Measurements from ENCODE around the gene AKT3. TPM values are rescaled to one million over a fixed set of nuclear protein-coding genes. Genes with fewer than 3 reads are reported as not detected.
"Not testable (repeated sequence)": the region's sequence is repeated elsewhere in the genome, so short reads cannot be mapped to it uniquely, and the experiment has no call there.

AKT3 gene
- total and polyA plus RNA-seq, 5 donors, result 8.4 to 61.2 (median 47.9) TPM

DNA sequence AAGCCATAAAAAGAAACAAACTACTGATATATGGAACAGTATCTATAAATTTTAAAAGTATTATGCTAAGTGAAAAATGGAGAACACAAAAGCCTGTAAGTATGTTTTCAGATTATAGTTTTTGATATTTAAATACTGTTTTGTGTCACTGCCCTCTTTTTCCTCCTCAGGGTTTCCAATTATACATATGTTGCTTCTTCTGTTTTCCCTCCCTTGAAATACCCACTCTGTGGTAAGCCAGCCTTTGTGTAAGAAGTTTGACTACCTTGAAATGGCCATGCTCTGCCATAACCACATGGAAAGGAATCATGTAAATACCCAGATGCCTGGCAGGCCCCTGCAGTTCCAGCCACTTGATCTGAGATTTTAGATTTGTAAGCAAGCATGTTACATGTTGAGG is 248.3 kb downstream of the AKT3 start:
- intact Hi-C loops (cut with DNase I), result no loop called here
- Histone ChIP-seq H3K27me3 (ENCODE audit: control insufficient read depth, insufficient read depth) (no peaks in the 10 kb centered on the region), H3K27ac (ENCODE audit: low read length) (no peak overlapping the region), H3K9me3 (ENCODE audit: control insufficient read depth, low read length) (peaks cover 2% of the 10 kb centered on the region), H3K4me1 (ENCODE audit: control insufficient read depth, insufficient read depth, low read length) (peaks cover 6% of the 10 kb centered on the region), H3K4me3 (ENCODE audit: low read length) (no peak overlapping the region)
- no peak for DNase-seq
- ATAC-seq, result no peak

DNA sequence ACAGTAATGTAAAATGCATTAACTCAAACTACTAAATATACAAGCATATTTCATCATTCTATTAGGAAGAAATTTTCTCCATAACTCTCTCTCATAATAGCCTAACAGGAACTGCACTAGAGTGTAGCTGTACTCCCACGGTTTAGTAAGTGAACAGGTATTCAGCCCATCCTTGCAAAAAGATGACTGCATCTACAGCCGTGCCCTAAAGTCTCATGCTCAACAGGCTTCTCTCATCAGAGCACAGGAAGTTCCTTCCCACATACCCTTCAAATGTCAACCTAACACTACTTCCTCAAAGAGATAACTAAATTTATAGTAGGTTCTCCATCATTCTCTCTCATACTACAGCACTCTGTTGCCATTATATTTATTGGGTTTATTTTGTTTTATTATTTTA is 251.6 kb downstream of the AKT3 start:
- Histone ChIP-seq H3K9me3 (ENCODE audit: control insufficient read depth, low read length) (peaks cover 2% of the 10 kb centered on the region), H3K4me1 (ENCODE audit: control insufficient read depth, insufficient read depth, low read length) (peaks cover 4% of the 10 kb centered on the region), H3K27ac (ENCODE audit: low read length) (no peak overlapping the region), H3K27me3 (ENCODE audit: control insufficient read depth, insufficient read depth) (no peaks in the 10 kb centered on the region), H3K4me3 (ENCODE audit: low read length) (no peak overlapping the region)
- intact Hi-C loops (cut with DNase I), result no loop called here
- DNase-seq (no peak), ATAC-seq (peak in 1 of 2 donors; percentile 48)
- WGBS, result 47% methylated on average over 2 of the region's 2 CpGs

GRCh38 chr1:243597383-243597782 is 252.7 kb downstream of the AKT3 start:
- peaks cover 2% of the 10 kb centered on the region for H3K4me1 ChIP-seq (ENCODE audit: control insufficient read depth, insufficient read depth, low read length)
- H3K27me3 ChIP-seq (ENCODE audit: control insufficient read depth, insufficient read depth), result no peaks in the 10 kb centered on the region
- H3K9me3 ChIP-seq (ENCODE audit: control insufficient read depth, low read length), result peaks cover 2% of the 10 kb centered on the region
- intact Hi-C loops (cut with DNase I), result no loop called here
- no peak overlapping the region for H3K4me3 ChIP-seq (ENCODE audit: low read length)
- no peak overlapping the region for H3K27ac ChIP-seq (ENCODE audit: low read length)
- WGBS, result 86% methylated on average over 3 of the region's 3 CpGs
- DNase-seq (no peak), ATAC-seq (no peak)

DNA sequence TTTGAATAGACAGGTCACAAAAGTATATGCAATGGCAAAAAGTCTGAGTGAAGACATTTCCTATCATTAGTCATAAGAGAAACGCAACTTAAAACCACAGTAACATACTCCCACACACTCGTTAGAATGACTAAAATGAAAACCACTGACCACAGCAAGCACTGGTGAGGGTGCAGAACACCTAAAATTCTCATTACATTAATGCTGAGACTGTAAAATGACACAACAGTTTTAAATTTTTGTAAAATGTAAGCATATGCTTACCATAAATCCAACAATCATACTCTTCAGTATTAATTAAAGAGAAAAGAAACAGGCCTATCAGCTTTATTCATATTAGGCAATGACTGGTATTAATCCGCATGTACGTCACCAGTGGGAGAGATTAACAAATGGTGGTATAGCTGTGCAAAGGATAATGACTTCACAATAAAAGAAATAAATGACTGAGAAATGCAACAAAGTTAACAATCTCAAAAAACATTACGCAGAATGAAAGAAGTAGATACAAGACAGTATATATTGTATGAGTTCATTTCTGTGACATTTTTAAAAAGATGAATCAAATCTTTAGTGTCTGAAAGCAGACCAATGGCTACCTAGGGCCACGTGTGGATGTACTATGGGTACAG is 253.5 kb downstream of the AKT3 start:
- Histone ChIP-seq H3K4me1 (ENCODE audit: control insufficient read depth, insufficient read depth, low read length) (peaks cover 2% of the 10 kb centered on the region), H3K9me3 (ENCODE audit: control insufficient read depth, low read length) (no peaks in the 10 kb centered on the region), H3K4me3 (ENCODE audit: low read length) (no peak overlapping the region), H3K27ac (ENCODE audit: low read length) (no peak overlapping the region), H3K27me3 (ENCODE audit: control insufficient read depth, insufficient read depth) (no peaks in the 10 kb centered on the region)
- WGBS, result 85% methylated on average over 6 of the region's 6 CpGs
- intact Hi-C loops (cut with DNase I), result no loop called here
- ATAC-seq (no peak), DNase-seq (no peak)

- WGBS, result 92% methylated on average over 7 of the region's 7 CpGs
- no peaks in the 10 kb centered on the region for H3K27me3 ChIP-seq (ENCODE audit: control insufficient read depth, insufficient read depth)
- no peak overlapping the region for H3K27ac ChIP-seq (ENCODE audit: low read length)
- intact Hi-C loops (cut with DNase I), result no loop called here
- no peak for ATAC-seq
- H3K4me1 ChIP-seq (ENCODE audit: control insufficient read depth, insufficient read depth, low read length), result peaks cover 2% of the 10 kb centered on the region
- no peak overlapping the region for H3K4me3 ChIP-seq (ENCODE audit: low read length)
- H3K9me3 ChIP-seq (ENCODE audit: control insufficient read depth, low read length), result no peaks in the 10 kb centered on the region
- no peak for DNase-seq
Observed at GRCh38 chr1:243595527-243596210, 254.4 kb downstream of the AKT3 start.

DNA sequence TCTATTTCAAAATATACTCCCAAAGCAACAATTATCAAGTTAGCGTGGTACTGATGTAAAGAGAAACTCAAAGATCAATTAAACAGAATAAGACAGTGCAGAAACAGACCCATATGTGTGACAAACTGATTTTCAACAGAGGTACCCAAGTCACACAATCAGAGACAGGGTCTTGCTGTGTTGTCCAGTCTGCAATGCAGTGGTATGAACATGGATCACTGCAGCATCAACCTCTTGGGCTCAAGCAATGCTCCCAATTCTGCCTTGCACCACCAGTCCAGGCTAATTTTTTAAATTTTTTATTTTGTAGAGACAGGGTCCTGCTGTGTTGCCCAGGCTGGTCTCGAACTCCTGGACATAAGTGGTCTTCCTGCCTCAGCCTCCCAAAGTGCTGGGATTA is 255.6 kb downstream of the AKT3 start:
- intact Hi-C loops (cut with DNase I), result no loop called here
- no peak overlapping the region for H3K27ac ChIP-seq (ENCODE audit: low read length)

DNA sequence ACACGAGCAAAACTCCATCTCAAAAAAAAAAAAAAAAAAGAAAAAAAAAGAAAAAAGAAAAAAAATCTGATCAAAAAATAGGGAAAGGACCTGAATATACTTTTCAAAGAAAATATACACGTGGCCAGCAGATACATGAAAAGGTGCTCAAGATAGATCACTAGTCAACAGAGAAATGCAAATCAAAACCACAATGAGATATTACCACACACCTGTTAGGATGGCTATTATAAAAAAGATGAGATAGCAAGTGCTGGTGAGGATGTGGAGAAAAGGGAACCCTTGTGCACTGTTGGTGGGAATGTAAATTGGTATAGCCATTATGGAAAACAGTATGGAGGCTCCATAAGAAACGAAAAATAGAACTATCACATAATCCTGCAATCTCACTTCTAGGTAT is 260.8 kb downstream of the AKT3 start:
- DNase-seq; intact Hi-C loops (cut with DNase I); H3K27me3 ChIP-seq (ENCODE audit: control insufficient read depth, insufficient read depth); H3K4me1 ChIP-seq (ENCODE audit: control insufficient read depth, insufficient read depth, low read length); H3K4me3 ChIP-seq (ENCODE audit: low read length); ATAC-seq; H3K9me3 ChIP-seq (ENCODE audit: control insufficient read depth, low read length); H3K27ac ChIP-seq (ENCODE audit: low read length): not testable (repeated sequence)
- 95% methylated on average over 3 of the region's 3 CpGs for WGBS

More for the DNA sequence above, 255.6 kb downstream of the AKT3 start:
- Histone ChIP-seq H3K9me3 (ENCODE audit: control insufficient read depth, low read length) (no peaks in the 10 kb centered on the region), H3K27me3 (ENCODE audit: control insufficient read depth, insufficient read depth) (no peaks in the 10 kb centered on the region), H3K4me3 (ENCODE audit: low read length) (no peak overlapping the region), H3K4me1 (ENCODE audit: control insufficient read depth, insufficient read depth, low read length) (peaks cover 2% of the 10 kb centered on the region)
- ATAC-seq (no peak), DNase-seq (no peak)
- over 99% methylated on average over 2 of the region's 2 CpGs for WGBS

DNA sequence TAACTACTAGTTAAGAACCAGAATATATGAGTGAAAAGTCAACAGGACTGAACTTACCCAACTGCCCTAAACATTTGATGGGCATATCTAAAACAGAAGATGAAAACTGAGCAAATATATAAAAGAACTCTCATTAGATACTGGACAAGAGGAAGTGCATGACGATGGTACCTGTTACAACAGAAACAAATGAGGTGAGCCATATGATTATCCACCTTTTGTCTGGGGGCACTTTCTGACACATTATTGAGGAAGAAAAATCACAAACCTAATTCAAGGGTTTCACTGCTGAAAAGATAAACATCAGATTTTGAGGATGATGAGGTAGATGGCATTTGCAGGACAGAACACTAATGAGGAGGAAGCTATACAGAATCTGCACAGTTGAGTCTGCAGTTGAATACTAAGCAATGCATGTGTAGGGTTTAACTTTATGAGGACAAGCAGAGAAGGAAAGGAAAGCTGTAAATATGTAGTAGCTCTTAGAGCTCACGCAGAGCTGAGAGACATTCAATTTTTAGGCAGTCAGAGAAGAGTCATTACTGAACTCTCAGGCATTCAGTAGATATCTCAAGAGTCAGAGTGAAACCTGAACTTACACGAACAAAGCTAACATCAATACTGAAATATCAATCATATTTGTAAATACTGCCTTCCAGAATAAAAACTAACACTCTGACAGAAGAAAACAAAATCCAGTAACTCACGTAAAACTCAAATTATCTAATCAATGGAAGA is 262.1 kb downstream of the AKT3 start:
- H3K27me3 ChIP-seq (ENCODE audit: control insufficient read depth, insufficient read depth), result no peaks in the 10 kb centered on the region
- intact Hi-C loops (cut with DNase I), result no loop called here
- H3K27ac ChIP-seq (ENCODE audit: low read length), result no peak overlapping the region
- DNase-seq (no peak), ATAC-seq (no peak)
- no peaks in the 10 kb centered on the region for H3K9me3 ChIP-seq (ENCODE audit: control insufficient read depth, low read length)
- WGBS, result 91% methylated on average over 4 of the region's 4 CpGs
- H3K4me1 ChIP-seq (ENCODE audit: control insufficient read depth, insufficient read depth, low read length), result no peaks in the 10 kb centered on the region
- H3K4me3 ChIP-seq (ENCODE audit: low read length), result no peak overlapping the region

- ATAC-seq, result no peak
- DNase-seq, result no peak
- H3K27me3 ChIP-seq (ENCODE audit: control insufficient read depth, insufficient read depth), result no peaks in the 10 kb centered on the region
- H3K27ac ChIP-seq (ENCODE audit: low read length), result no peak overlapping the region
- intact Hi-C loops (cut with DNase I), result no loop called here
- 97% methylated on average over 12 of the region's 12 CpGs for WGBS
- no peak overlapping the region for H3K4me3 ChIP-seq (ENCODE audit: low read length)
- no peaks in the 10 kb centered on the region for H3K4me1 ChIP-seq (ENCODE audit: control insufficient read depth, insufficient read depth, low read length)
- H3K9me3 ChIP-seq (ENCODE audit: control insufficient read depth, low read length), result no peaks in the 10 kb centered on the region
Observed at GRCh38 chr1:243587285-243587684, 262.8 kb downstream of the AKT3 start.

DNA sequence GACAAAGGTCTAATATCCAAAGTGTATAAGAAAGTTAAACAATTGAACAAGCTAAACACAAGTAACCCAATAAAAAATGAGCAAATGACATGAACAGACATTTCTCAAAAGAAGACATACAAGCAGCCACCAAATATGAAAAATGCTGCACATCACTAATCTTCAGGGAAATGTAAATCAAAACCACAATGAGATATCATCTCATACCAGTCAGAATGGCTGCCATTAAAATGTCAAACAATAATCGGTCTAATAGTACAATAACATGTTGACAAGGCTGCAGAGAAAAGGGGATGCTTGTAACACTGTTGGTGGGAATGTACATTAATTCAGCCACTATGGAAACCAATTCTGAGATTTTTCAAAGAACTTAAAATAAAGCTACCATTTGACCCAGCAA is 264.1 kb downstream of the AKT3 start:
- intact Hi-C loops (cut with DNase I), result no loop called here
- ATAC-seq (no peak), DNase-seq (no peak)
- Histone ChIP-seq H3K4me3 (ENCODE audit: low read length) (no peak overlapping the region), H3K27ac (ENCODE audit: low read length) (no peak overlapping the region), H3K4me1 (ENCODE audit: control insufficient read depth, insufficient read depth, low read length) (no peaks in the 10 kb centered on the region), H3K27me3 (ENCODE audit: control insufficient read depth, insufficient read depth) (no peaks in the 10 kb centered on the region), H3K9me3 (ENCODE audit: control insufficient read depth, low read length) (no peaks in the 10 kb centered on the region)
- WGBS, result 88% methylated on average over 1 of the region's 1 CpG

DNA sequence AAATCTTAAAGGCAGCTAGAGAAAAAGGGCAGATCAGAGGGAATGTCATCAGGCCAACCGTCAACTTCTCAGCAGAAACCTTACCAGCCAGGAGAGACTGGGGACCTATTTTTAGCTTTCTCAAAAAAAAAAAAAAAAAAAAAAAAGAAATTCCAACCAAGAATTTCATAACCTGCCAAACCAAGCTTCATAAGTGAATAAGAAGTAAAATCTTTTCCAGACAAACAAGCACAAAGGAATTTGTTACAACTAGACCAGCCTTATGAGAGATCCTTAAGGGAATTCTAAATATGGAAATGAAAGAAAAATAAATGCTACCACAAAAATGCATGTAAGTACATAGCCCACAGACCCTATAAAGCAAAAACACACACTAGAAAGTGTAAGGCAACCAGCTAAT is 267.7 kb downstream of the AKT3 start:
- no peak for ATAC-seq
- Histone ChIP-seq H3K9me3 (ENCODE audit: control insufficient read depth, low read length) (no peaks in the 10 kb centered on the region), H3K4me3 (ENCODE audit: low read length) (no peak overlapping the region), H3K27me3 (ENCODE audit: control insufficient read depth, insufficient read depth) (no peaks in the 10 kb centered on the region), H3K4me1 (ENCODE audit: control insufficient read depth, insufficient read depth, low read length) (no peaks in the 10 kb centered on the region), H3K27ac (ENCODE audit: low read length) (no peak overlapping the region)
- intact Hi-C loops (cut with DNase I), result no loop called here
- WGBS, result 91% methylated on average over 1 of the region's 1 CpG
- DNase-seq, result no peak

All from right cardiac atrium (tissue), 5 donors.